T follicular helper cell (primary cell): ENCODE data around the gene GPC6.
"Not testable (repeated sequence)": the region's sequence is repeated elsewhere in the genome, so short reads cannot be mapped to it uniquely, and the experiment has no call there.

ENCODE experiments used
- DNase-seq: peaks from one replicate; pipeline ENCODE4 v3.0.0-alpha.2; 2020; ENCODE audit warnings: low read depth

The GPC6 gene

GRCh38 chr13:94302847-94303565 lies 1076.4 kb downstream of the GPC6 start:
- DNase-seq: not testable (repeated sequence)

DNA sequence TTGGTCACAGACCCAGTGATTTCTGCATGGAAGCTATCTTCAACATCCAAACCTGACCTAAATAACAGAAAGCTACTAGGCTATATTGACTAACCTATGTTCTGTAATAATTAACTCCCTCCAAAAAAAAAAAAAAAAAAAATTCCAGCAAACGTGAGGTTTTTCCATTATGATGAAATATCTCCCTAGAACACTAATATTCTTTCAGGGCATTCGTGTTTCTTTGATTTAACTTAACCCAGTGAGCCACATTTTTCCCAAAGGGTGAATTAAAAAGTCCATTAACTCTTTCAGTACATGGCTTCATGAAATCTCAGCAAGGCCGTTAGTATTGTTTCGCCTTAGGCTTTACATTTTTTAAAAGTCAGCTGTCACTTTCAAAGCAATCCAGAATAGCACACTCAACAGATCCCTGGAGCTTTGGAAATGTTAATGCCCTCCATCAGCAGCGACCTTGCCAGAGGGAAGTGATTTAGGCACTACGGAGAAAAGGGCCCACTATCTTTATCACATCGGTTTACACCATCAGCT lies 1077.1 kb downstream of the GPC6 start:
- no peak for DNase-seq

DNA sequence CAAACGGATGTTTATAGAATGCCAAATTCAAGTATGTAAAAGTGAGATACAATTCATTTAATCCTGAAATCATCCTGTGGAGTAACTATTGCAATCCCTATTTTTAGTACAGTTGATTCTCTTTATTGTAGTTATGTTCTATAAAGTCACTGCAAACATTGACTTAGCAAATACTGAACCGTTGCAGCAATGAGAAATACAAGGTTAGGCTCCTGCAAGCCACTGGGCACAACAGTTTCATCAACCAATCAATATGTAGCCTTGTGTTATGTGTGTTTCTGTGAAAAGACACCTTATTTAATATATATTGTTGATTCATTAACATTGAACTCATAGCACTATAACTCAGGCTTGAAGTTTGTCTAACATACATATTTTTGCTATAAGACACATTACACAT lies 1078.4 kb downstream of the GPC6 start:
- no peak for DNase-seq

- DNase-seq: no peak
These were observed 1078.9 kb downstream of the GPC6 start for GRCh38 chr13:94305463-94305862.

GRCh38 chr13:94305934-94306333 lies 1079.3 kb downstream of the GPC6 start:
- no peak for DNase-seq

- DNase-seq: no peak
These were observed 1082.2 kb downstream of the GPC6 start for GRCh38 chr13:94308832-94309231.

GRCh38 chr13:94309576-94309975 lies 1083.0 kb downstream of the GPC6 start:
- DNase-seq: no peak

DNA sequence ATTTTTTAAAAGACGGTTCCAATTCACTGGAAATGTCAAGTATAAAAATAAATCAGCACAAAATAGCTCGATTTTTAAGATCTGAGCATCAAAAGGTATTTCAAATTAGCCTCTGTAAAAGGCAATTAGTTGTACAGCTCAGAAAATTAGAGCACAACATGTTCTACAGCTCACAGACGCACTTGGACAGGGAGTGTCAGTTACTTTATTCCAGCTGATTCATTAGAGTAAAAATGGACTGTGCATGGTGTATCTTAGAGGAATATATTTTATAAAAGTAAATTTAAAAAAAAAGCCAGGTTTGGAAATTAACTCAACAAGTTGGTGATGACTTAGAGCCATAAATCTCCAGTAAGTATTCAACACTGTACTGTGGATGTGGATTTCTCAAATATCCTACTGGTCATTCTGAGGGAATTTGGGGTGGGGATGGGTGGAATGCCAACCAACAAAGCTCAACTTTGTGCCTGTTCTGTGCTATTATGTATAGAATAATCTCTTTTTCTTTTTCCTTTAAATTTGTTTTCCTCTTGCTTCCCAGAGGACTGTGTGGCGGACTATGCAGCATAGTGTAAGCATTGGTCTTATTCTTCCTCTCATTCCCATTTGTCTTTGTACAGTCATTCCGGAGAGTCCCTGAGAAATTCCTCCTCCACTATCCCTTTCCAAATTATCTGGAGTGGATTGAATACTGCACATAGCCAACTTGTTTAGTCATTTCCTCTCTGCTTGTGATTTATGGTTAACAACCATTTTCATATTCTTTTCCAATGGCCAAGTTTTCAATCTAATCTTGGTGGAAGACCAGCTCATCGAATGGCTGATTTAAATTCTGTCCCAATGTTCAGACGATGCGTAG lies 1083.6 kb downstream of the GPC6 start:
- no peak for DNase-seq

GRCh38 chr13:94311893-94312292 lies 1085.3 kb downstream of the GPC6 start:
- DNase-seq: no peak

GRCh38 chr13:94312511-94313216 lies 1086.1 kb downstream of the GPC6 start:
- DNase-seq: no peak

DNA sequence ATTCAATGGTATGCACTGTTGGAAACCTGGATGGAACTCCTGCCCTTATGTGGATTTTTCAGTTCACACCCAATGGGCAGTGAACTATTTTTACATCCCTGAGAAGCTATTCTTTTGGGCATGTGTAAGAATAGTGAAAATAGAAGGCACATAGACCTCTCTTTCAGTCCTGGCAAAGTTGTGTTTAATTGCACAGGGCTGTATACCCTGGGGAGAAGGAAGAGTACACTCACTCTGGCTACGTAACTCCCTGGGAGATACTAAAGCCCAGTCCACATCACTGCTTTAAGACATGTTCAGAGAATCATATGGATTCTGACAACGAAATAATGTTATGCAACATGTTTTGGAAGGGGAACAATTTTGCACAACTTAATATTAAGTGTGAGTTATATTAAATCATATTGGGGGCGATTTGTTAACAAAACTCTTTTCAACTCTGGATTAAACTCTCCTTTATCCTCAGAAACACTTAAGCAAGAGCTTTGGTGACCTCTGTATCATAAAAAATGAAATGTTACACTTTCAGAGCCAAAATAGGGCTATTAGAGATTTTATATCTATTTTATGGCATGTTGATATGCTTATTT lies 1086.8 kb downstream of the GPC6 start:
- no peak for DNase-seq

DNA sequence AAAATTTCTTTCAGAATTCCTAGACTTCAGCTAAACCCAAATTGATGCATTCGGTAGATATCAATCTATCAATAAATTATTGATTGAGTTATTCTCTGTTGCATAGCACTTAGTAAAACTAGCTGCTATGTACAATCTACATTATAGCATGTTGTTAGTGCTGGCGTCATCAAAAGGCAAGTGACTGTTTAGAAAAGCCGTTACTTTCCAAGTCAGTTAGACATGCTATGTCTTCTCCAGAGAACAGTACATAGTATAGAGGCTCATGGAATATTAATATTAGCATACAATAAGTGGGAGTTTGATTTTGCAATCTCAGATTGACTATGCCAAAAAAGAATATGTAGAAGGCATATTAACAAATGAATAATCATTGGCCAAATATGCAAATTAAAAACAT lies 1087.3 kb downstream of the GPC6 start:
- no peak for DNase-seq

- no peak for DNase-seq
These were observed 1088.6 kb downstream of the GPC6 start for GRCh38 chr13:94315188-94315587.

DNA sequence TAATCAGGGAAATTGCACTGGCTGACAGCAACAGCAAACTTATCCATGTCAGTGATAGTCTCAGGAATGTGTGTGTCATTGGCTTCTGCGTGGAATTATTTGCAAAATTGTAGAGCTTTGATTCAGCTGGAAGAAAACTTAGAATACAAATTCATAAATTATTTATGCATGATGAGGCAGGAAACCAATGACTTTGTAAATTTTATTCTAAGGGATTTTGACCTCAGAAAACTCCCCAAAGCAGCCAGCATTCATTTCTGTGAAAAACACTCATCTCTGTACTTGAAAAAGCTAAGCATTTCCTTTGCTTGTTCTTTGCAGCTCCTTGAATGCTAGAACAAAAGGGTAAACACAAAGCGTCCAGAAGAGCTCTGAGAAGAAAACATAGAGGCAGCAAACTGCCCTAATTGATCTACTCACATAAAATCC lies 1090.5 kb downstream of the GPC6 start:
- no peak for DNase-seq

- no peak for DNase-seq
These were observed 1091.8 kb downstream of the GPC6 start for GRCh38 chr13:94318418-94318817.

- no peak for DNase-seq
These were observed 1092.9 kb downstream of the GPC6 start for GRCh38 chr13:94319501-94319900.

GRCh38 chr13:94322925-94323763 lies 1096.5 kb downstream of the GPC6 start:
- DNase-seq: no peak

- DNase-seq: peak; percentile 9
These were observed 1097.5 kb downstream of the GPC6 start for GRCh38 chr13:94323764-94324758.

GRCh38 chr13:94324767-94325540 lies 1098.3 kb downstream of the GPC6 start:
- DNase-seq: no peak
